ENCODE data around the gene BMPER.

The BMPER gene

GRCh38 chr7:33905389-33906032, at the start of gene BMPER:
Gene BMPER, plus strand, starts transcription at chr7:33905539. Its CDS starts 75 bp downstream, at chr7:33905614.
- DNase-seq, result peak; percentile 34 to 53

- DNase-seq, result no peak
Measured at GRCh38 chr7:33861947-33862346, 43.4 kb upstream of the BMPER start.

- no peak for DNase-seq
Measured at GRCh38 chr7:33862946-33863814, 42.2 kb upstream of the BMPER start.

GRCh38 chr7:33868166-33868565, 37.2 kb upstream of the BMPER start:
- DNase-seq, result no peak

- no peak for DNase-seq
Measured at GRCh38 chr7:33869176-33869575, 36.2 kb upstream of the BMPER start.

- DNase-seq, result no peak
Measured at GRCh38 chr7:33870120-33870519, 35.2 kb upstream of the BMPER start.

- DNase-seq, result no peak
Measured at GRCh38 chr7:33872870-33873269, 32.5 kb upstream of the BMPER start.

GRCh38 chr7:33873518-33873917, 31.8 kb upstream of the BMPER start:
- no peak for DNase-seq

- DNase-seq, result no peak
Measured at GRCh38 chr7:33873981-33874750, 31.2 kb upstream of the BMPER start.

GRCh38 chr7:33874943-33875342, 30.4 kb upstream of the BMPER start:
- no peak for DNase-seq

- DNase-seq, result no peak
Measured at GRCh38 chr7:33876596-33877274, 28.6 kb upstream of the BMPER start.

- DNase-seq, result no peak
Measured at GRCh38 chr7:33880787-33881186, 24.6 kb upstream of the BMPER start.

- no peak for DNase-seq
Measured at GRCh38 chr7:33881316-33881715, 24.0 kb upstream of the BMPER start.

- DNase-seq, result no peak
Measured at GRCh38 chr7:33882040-33882837, 23.1 kb upstream of the BMPER start.

GRCh38 chr7:33882950-33883670, 22.2 kb upstream of the BMPER start:
- DNase-seq, result no peak

GRCh38 chr7:33883671-33883965, 21.7 kb upstream of the BMPER start:
- no peak for DNase-seq

GRCh38 chr7:33885290-33886148, 19.8 kb upstream of the BMPER start:
- no peak for DNase-seq

- DNase-seq, result peak in 1 of 2 experiments; percentile 18
Measured at GRCh38 chr7:33886149-33886623, 19.2 kb upstream of the BMPER start.

- no peak for DNase-seq
Measured at GRCh38 chr7:33887266-33887975, 17.9 kb upstream of the BMPER start.

GRCh38 chr7:33888166-33888565, 17.2 kb upstream of the BMPER start:
- no peak for DNase-seq
